HPDE6-E6E7 (cell line): ENCODE results near the gene PDLIM5.

Experiments used
- DNase-seq: peaks from one replicate; pipeline ENCODE4 v3.0.0; 2011; ENCODE audit warnings: missing footprints; ENCODE audit errors: extremely low spot score

The PDLIM5 gene

DNA sequence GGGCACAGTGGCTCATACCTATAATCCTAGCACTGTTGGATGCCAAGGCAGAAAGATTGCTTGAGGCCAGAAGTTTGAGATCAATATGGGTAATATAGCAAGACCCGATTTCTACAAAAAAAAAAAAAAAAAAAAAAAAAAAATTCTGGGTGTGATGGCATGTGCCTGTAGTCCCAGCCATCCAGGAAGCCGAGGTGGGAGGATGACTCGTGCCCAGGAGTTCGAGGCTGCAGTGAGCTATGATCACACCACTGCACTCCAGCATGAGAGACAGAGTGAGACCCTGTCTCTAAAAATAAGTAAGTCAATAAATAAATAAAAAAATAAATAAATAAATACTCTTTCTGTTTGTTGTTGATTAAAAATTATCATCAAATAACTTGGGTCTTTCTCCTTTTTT, 243.6 kb downstream of the PDLIM5 start:
- no peak for DNase-seq

DNA sequence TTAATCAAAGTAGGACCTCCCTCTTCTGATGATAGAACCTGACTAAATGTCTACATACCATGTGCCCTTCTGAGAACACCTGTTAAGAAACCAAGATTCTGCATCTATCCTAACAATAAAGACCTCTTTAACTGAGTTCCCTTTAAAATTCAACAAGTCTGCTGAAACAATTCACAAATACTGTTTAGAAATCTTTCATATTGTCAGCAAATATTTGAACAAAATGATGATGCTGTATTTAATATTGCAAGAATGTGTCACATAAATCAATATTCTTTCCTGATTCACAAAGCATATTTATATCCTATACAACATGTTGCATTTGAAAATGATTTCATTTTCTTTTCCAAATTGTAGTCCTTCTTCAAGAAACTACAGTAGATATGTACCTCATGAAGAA, 246.4 kb downstream of the PDLIM5 start:
- no peak for DNase-seq

DNA sequence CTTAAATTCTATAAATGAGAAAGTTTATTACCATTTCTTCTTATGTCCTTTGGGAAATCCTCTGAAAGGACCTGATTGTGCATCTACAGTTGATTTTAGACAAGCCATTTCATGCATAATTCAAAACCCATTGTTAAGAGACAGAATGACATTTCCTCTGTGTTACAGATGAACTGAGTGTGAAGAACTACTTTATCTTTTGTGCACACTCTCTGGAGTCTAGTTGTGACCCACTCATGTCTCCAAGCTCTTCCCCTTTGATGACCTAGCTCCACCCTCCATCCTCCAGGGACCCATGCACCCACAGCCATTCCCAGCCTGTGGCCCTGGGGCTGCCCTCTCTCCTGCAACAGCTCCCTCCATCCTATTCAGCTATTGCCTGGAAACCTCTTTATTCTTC, 248.6 kb downstream of the PDLIM5 start:
- no peak for DNase-seq

DNA sequence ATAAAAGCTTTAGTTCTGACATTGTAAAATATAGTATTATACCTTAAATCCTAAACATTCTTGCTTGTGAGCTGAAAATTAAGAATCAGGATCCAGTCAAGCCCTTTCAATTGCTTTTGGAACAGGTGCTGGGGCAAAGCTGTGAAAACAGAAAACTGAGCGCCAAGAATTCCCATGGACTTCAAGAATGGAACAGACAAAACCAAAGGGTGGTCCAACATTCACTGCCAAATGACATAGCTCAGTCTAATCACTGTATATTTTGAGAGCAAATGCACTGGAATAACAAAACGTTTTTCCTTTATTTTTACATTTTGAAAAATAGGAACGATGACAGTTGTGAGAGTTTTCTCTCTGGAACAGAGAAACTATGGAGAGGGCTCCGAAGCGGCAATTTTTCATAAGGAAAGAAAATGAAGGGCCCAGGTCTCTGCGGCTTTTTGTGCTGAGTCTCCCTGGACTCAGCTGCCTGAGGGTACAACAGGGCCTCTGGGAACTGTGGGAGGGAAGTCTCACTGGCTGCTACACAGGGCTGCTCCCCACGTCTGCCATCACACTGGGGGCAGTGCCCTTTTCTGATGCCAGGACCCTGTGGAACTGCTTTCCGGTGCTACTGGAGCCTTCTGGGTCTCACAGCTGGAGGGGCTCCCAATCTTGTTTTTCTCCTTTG, 250.0 kb downstream of the PDLIM5 start:
- DNase-seq, result no peak

DNA sequence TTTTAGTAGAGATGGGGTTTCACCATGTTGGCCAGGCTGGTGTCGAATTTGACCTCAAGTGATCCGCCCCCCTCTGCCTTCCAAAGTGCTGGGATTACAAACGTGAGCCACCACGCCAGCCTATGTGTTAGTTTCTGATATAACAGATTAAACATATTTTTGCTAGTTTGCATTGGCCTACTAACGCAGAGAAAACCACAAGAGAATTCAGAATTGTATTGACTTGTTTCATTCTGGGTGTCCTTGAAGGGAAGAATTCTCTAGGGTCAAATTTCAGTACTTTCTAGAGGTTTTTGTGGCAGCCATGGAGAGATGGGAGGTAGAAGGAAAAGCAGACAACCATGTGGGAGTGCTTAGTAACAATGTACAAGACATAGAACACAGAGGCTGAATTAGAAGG, 259.9 kb downstream of the PDLIM5 start:
- no peak for DNase-seq

DNA sequence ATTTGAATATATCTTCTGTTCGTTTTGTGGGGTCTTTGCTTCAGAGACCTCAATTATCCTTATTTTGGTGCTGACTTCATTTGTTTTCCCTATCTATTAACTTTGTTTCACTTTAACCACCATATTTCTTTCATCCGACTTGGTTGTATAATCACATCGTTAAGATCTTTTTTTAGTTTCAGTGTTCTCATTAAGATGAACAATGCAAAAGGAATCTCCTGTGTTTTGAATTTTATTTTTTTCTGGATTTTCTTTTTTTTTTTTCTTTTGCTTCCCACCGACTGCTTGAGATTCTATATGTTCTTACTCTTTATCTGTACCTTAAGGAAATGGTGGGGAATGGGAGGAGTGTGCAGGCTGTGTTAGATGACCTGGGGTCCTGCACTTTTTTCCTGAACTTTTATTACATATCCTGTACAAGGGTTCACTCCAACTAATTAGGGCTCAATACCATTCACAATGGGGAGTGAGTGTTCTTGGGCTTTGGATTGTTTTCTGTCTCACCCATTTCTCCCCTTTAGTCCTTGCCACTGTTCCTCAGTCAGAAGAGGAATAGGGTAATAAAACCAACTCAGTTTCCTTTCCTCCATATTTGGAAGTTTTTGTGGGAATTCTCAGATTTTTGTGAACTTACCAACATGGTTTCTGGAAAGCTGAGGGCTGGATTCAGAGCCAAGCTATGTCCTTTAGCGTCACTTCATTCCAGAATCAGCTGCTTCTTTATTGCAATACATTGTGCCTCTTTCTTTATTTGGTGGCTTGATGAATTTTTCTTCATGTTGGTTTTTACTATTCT, 262.8 kb downstream of the PDLIM5 start:
- DNase-seq, result no peak

DNA sequence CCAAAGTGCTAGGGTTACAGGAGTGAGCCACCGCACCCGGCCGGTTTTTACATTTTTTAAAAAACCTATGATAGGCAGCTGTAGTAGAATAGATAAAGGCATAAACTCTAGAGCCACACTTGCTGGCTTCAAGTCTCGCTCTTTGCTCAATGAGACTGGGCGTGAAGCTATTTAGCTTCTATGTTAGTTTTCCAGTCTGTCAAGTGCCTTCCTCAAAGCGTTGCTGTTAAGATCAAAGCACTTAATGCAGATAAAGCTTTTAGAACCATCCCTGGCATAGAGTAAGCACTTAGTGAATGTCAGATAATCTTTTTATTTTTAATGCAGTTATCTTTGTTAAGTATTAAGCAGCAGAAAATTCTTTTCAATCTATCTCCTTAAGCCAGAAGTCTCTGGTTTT, 264.0 kb downstream of the PDLIM5 start:
- DNase-seq, result no peak
